Fibroblast of lung (primary cell): ENCODE measurements around the gene FGF1. TPM values are rescaled to one million over a fixed set of nuclear protein-coding genes. Genes with fewer than 3 reads are reported as not detected.

Source experiments
- DNase-seq, 2 donors: peaks; one replicate each; pipeline versions ENCODE4 v3.0.0 to v3.0.0-alpha.2; 2010; ENCODE audit warnings: low read depth in 2 of 2
- H2AFZ ChIP-seq: 2 replicates; pipeline ENCODE4 v1.5.1; 2012; ENCODE audit warnings: low read length, control low read depth, inconsistent platforms
- H3K27ac ChIP-seq: 2 replicates; pipeline ENCODE4 v1.5.1; 2011; ENCODE audit warnings: low read length, control low read depth; ENCODE audit not compliant: insufficient read depth
- H3K27me3 ChIP-seq: 2 replicates; pipeline ENCODE4 v1.5.1; 2011; ENCODE audit warnings: mild to moderate bottlenecking, low read length; ENCODE audit not compliant: control insufficient read depth, insufficient read depth
- H3K36me3 ChIP-seq: 2 replicates; pipeline ENCODE4 v1.5.1; 2011; ENCODE audit warnings: low read length; ENCODE audit not compliant: control insufficient read depth, insufficient read depth
- H3K4me1 ChIP-seq: 2 replicates; pipeline ENCODE4 v1.5.1; 2011; ENCODE audit warnings: low read length; ENCODE audit not compliant: control insufficient read depth, insufficient read depth; ENCODE audit errors: extremely low read depth
- H3K4me2 ChIP-seq: 2 replicates; pipeline ENCODE4 v1.5.1; 2011; ENCODE audit warnings: low read length, control low read depth; ENCODE audit not compliant: insufficient read depth; ENCODE audit errors: extremely low read depth
- H3K4me3 ChIP-seq, 4 experiments: fragments of 200-600 bp in 1 of 4; sonication (generic) in 1 of 4; replicated peaks in 1 of 4; 2 replicates each; pipeline ENCODE4 v1.5.1; 2011 to 2016; ENCODE audit warnings: low read length in 4 of 4, low read depth in 3 of 4, mild to moderate bottlenecking in 3 of 4, control low read depth in 2 of 4, inconsistent platforms in 1 of 4, mixed read lengths in 1 of 4; ENCODE audit not compliant: insufficient read depth in 1 of 4; ENCODE audit errors: control extremely low read depth in 1 of 4
- H3K79me2 ChIP-seq: 2 replicates; pipeline ENCODE4 v1.5.1; 2012; ENCODE audit warnings: mild to moderate bottlenecking, low read length, inconsistent platforms; ENCODE audit not compliant: control insufficient read depth, insufficient read depth
- H3K9ac ChIP-seq: 2 replicates; pipeline ENCODE4 v1.5.1; 2011; ENCODE audit warnings: mild to moderate bottlenecking, low read length, control low read depth; ENCODE audit not compliant: insufficient read depth
- H3K9me3 ChIP-seq: 2 replicates; pipeline ENCODE4 v1.5.1; 2012; ENCODE audit warnings: low read depth, low read length; ENCODE audit not compliant: control insufficient read depth, insufficient read depth
- H4K20me1 ChIP-seq: 2 replicates; pipeline ENCODE4 v1.5.1; 2011; ENCODE audit warnings: low read length; ENCODE audit not compliant: control insufficient read depth, insufficient read depth; ENCODE audit errors: extremely low read depth
- CTCF ChIP-seq, 2 donors: IDR thresholded peaks in 1 of 2; conservative IDR thresholded peaks in 1 of 2; 1 replicate in 1 of 2; 2 replicates in 1 of 2; pipeline ENCODE4 v1.5.1; 2011 to 2012; ENCODE audit warnings: low read length in 2 of 2, control low read depth in 1 of 2, inconsistent platforms in 1 of 2, low read depth in 1 of 2, mild to moderate bottlenecking in 1 of 2
- EZH2 ChIP-seq: IDR thresholded peaks from 2 replicates; pipeline ENCODE4 v1.5.1; 2012; ENCODE audit warnings: low read length, control low read depth, mild to moderate bottlenecking; ENCODE audit errors: missing control alignments
- polyA plus RNA-seq, 2 donors: library from polyadenylated mRNA; depleted of rRNA in 1 of 2; stranded (reverse) in 1 of 2; unstranded in 1 of 2; fragments of >200 nt; gene quantifications; 2 replicates each; pipeline ENCODE4 v1.2.1, GENCODE V29; 2011 to 2012; ENCODE audit warnings: missing spikeins in 1 of 2
- total RNA-seq: library from RNA; depleted of rRNA; stranded (reverse); fragments of >200 nt; gene quantifications from 2 replicates; pipeline ENCODE4 v1.2.1, GENCODE V29; 2014

The FGF1 gene
- total and polyA plus RNA-seq, 2 donors (not counting 1 experiment from before 2014, with no cell fraction given): 3.5 to 17.7 TPM

GRCh38 chr5:142660196-142660595 lies 25.7 kb downstream of the FGF1 start:
- no peaks in the 10 kb centered on the region for H4K20me1 ChIP-seq
- H2AFZ ChIP-seq: no peak overlapping the region
- no peak overlapping the region for H3K9ac ChIP-seq
- H3K4me2 ChIP-seq: no peak overlapping the region
- H3K79me2 ChIP-seq: no peaks in the 10 kb centered on the region
- TF ChIP-seq EZH2 (no peak), CTCF (conservative IDR thresholded peaks at IDR 0.05 in 1 of 2, IDR thresholded peaks at IDR 0.05 in 1 of 2; ENCODE audit: low read depth in 1 of 2, low read length in 2 of 2) (no peak)
- H3K4me3 ChIP-seq: no peak overlapping the region
- H3K27ac ChIP-seq: no peak overlapping the region
- H3K9me3 ChIP-seq: no peaks in the 10 kb centered on the region
- no peaks in the 10 kb centered on the region for H3K36me3 ChIP-seq
- H3K4me1 ChIP-seq: peaks cover 2% of the 10 kb centered on the region
- DNase-seq: no peak
- H3K27me3 ChIP-seq: no peaks in the 10 kb centered on the region

- Histone ChIP-seq H3K9me3 (no peaks in the 10 kb centered on the region), H4K20me1 (no peaks in the 10 kb centered on the region)
Observed at GRCh38 chr5:142659405-142659804, 26.5 kb downstream of the FGF1 start.

GRCh38 chr5:142658278-142658677 lies 27.6 kb downstream of the FGF1 start:
- peaks cover 3% of the 10 kb centered on the region for H3K4me1 ChIP-seq
- H3K4me2 ChIP-seq: no peak overlapping the region
- no peak overlapping the region for H3K9ac ChIP-seq
- H3K27me3 ChIP-seq: no peaks in the 10 kb centered on the region
- no peak for TF ChIP-seq EZH2
- TF ChIP-seq CTCF (conservative IDR thresholded peaks at IDR 0.05 in 1 of 2, IDR thresholded peaks at IDR 0.05 in 1 of 2; ENCODE audit: low read depth in 1 of 2, low read length in 2 of 2): no peak
- H2AFZ ChIP-seq: no peak overlapping the region
- no peaks in the 10 kb centered on the region for H3K79me2 ChIP-seq
- H3K36me3 ChIP-seq: no peaks in the 10 kb centered on the region
- H3K9me3 ChIP-seq: no peaks in the 10 kb centered on the region
- no peak overlapping the region for H3K27ac ChIP-seq
- H4K20me1 ChIP-seq: no peaks in the 10 kb centered on the region
- DNase-seq: no peak
- no peak overlapping the region for H3K4me3 ChIP-seq

More at GRCh38 chr5:142659405-142659804, 26.5 kb downstream of the FGF1 start:
- DNase-seq: no peak
- Histone ChIP-seq H2AFZ (no peak overlapping the region), H3K36me3 (no peaks in the 10 kb centered on the region), H3K4me1 (peaks cover 3% of the 10 kb centered on the region), H3K79me2 (no peaks in the 10 kb centered on the region), H3K9ac (no peak overlapping the region), H3K27ac (no peak overlapping the region), H3K4me3 (no peak overlapping the region), H3K4me2 (no peak overlapping the region), H3K27me3 (no peaks in the 10 kb centered on the region)
- TF ChIP-seq EZH2 (no peak), CTCF (conservative IDR thresholded peaks at IDR 0.05 in 1 of 2, IDR thresholded peaks at IDR 0.05 in 1 of 2; ENCODE audit: low read depth in 1 of 2, low read length in 2 of 2) (no peak)
